ENCODE results near the gene EHBP1.

DNA sequence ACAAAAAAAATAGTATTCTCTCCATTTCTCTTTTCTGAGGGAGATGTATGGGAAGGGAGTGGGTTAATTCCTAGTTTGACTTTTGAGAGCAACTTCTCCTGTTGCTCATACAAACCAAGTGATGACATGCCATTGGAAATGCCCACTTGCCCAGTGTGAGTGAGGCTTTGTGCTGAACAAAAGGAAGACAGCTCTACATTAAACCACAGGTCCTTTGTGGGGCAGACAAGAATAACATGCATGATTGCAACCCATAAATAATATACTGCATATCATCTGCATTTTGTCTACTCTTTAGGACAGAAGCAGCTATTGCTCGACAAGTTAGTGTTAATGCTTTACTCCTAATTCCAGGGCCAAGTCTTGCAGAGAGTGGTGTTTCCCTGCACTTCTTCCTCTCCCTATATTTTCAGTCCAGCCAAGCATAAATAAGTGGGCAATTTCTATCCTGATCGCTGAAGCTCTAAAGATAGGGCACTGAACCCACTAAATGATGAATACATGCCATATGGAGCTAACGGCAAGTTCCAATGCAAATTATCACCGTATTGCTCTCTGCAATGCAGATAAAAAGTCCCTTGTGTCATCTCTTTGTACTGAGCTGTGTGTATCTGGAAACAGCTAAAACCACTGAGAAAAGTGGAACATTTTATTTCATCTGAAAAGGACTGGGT is 19.4 kb upstream of the EHBP1 start:
- TF ChIP-seq, protein P1, sequence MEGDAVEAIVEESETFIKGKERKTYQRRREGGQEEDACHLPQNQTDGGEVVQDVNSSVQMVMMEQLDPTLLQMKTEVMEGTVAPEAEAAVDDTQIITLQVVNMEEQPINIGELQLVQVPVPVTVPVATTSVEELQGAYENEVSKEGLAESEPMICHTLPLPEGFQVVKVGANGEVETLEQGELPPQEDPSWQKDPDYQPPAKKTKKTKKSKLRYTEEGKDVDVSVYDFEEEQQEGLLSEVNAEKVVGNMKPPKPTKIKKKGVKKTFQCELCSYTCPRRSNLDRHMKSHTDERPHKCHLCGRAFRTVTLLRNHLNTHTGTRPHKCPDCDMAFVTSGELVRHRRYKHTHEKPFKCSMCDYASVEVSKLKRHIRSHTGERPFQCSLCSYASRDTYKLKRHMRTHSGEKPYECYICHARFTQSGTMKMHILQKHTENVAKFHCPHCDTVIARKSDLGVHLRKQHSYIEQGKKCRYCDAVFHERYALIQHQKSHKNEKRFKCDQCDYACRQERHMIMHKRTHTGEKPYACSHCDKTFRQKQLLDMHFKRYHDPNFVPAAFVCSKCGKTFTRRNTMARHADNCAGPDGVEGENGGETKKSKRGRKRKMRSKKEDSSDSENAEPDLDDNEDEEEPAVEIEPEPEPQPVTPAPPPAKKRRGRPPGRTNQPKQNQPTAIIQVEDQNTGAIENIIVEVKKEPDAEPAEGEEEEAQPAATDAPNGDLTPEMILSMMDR (IDR thresholded peaks at IDR 0.05): no peak
- TF ChIP-seq POLR2A (IDR thresholded peaks at IDR 0.05) (no peak), EP300 (IDR thresholded peaks at IDR 0.05) (no peak)
